Embryonic facial prominence (tissue), 1 donor: ENCODE results near the gene VSTM4.

Source experiments
- DNase-seq: peaks from one replicate; pipeline ENCODE4 v3.0.0-alpha.2; 2016; ENCODE audit errors: extremely low spot score

The VSTM4 gene

GRCh38 chr10:49116509-49117375, 1.4 kb upstream of the VSTM4 start:
- DNase-seq, result no peak

GRCh38 chr10:49115796-49116508, 630 bp upstream of the VSTM4 start:
- DNase-seq, result no peak

DNA sequence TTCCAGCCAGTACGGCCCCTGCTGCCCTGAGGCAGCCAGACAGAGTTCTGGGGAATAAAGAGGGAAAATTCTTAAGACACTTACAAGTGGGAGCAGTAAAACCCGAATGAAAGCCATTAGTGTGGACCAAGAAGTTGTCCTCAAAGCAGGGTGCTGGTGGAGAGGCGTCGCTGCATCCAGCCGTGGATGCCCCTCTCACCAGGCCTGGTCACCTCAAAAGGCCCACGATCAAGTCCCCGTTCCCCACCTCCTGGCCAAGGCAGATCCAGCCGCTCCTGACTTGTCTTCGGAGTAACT, 656 bp downstream of the VSTM4 start:
- DNase-seq, result no peak

DNA sequence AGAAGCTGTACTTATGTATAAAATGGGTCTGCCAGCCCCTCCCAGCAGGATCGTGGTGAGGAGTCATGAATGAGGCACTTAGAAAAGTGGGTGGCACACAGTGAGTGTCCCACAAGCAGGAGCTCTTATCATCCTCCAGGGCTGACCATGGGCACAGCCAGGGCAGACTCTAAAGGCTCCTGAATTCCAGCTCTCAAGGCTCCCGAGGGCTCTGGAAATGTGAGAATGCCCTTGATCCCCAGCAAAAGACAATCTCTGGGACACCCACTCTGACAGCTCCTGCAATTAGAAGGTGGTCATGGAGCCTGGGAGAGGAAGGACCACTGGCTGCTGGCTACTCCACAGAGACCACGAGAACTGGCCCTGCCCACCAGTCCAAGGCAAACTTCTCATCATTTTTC, 1.6 kb downstream of the VSTM4 start:
- DNase-seq, result no peak

GRCh38 chr10:49112851-49113250, 2.5 kb downstream of the VSTM4 start:
- DNase-seq, result no peak

DNA sequence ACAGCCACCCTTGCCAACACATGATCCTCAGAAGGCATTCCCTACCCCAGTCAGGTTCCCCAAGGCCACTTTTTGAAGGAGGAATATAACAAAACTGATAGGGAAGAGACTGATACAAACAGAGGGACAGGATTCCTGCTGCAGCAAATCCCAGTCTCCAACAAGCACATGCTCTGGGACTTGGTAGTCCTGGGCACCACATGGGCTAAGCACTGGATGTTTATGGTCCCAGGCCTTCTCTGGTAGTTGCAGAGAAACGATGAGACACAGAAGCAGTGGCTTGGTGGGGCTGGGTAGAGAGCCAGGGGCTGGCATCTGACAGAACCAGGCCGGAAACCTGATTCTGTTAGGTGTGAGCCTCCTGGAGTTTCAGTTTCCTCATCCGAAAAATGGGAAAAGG, 3.2 kb downstream of the VSTM4 start:
- DNase-seq, result no peak

- DNase-seq, result no peak
Observed at GRCh38 chr10:49111320-49111698, 4.0 kb downstream of the VSTM4 start.

GRCh38 chr10:49110684-49111319, 4.5 kb downstream of the VSTM4 start:
- no peak for DNase-seq

GRCh38 chr10:49109669-49110340, 5.5 kb downstream of the VSTM4 start:
- DNase-seq, result peak; percentile 11

DNA sequence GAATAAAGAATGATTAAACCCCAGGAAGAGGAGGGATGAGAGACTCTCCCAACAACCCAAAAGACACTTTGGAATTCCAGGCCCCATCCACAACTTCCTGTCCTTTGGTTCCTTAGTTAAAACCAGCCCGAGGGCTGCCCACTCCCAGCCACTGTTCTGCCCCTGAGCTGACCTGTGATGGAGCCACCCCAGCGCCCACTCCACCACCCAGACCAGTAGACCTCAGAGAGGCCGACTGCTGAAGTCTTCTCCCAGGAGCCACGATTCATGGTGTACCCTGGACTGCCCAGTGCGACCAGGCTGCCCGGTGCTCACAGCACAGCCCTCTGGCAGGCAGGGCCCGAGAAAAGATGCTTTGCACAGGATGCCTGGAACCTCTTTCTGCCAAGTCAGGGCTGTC, 6.7 kb downstream of the VSTM4 start:
- DNase-seq, result no peak

DNA sequence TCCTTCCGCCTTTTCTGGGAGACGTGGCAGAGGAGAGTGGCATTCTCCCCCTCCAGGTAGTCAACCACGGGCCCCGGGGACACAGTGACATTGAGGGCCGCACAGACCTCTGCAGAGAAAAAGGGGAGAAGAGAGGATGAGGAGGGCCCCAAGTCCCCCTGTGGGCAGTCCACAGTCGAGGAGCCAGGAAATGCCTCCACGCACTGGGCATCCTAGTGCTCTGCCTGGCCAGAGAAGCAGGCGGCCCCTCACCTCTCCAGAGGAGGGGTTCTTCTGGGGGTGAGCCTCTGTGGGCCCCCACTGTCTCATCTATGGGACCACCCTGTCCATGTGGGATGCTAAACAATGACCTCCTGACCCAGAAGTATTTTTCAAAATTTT, 7.4 kb downstream of the VSTM4 start:
- no peak for DNase-seq

- DNase-seq, result no peak
Observed at GRCh38 chr10:49107111-49107886, 8.0 kb downstream of the VSTM4 start.

DNA sequence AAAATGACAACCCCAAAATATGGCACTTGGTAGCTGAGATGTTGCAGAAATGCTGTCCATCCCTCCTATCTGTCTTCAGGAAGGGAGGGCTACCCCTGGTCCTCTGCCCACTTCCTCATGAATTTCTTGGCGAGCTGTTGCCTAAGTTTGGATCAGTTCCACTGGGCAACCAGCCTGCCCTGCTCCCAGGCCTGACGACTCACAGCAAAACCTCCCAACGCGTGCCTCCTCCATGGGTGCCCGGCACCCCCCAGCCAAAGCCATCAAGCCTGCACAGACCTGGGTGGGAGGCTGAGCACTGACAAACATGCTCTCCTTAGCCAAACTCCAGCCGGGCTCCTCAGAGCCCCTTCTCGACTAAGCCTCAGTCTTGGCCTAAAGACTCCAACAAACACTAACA, 8.9 kb downstream of the VSTM4 start:
- DNase-seq, result no peak

GRCh38 chr10:49105076-49105475, 10.2 kb downstream of the VSTM4 start:
- DNase-seq, result no peak

DNA sequence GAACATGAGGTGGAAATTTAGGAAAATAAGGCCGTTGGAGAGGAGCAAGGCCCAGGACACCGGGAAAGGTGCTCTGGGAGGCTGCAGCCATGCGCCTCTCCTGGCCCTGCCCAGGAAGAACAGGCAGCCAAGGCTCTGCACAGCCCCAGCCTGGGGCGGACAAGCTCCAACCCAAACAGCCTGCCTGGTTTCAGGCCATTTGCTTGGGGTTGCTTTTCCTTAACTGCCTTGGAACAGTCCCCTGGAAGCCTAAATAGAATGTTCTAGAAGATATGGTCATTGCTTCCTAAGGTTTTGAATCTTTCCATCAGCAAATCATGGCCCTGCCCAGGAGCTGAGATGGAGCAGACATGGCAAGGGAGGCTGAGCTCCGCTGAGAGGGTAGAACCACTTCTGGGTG, 11.0 kb downstream of the VSTM4 start:
- DNase-seq, result no peak

- DNase-seq, result no peak
Observed at GRCh38 chr10:49103761-49104160, 11.6 kb downstream of the VSTM4 start.

- no peak for DNase-seq
Observed at GRCh38 chr10:49099046-49099445, 16.3 kb downstream of the VSTM4 start.

- DNase-seq, result no peak
Observed at GRCh38 chr10:49096890-49097445, 18.4 kb downstream of the VSTM4 start.

GRCh38 chr10:49094646-49095045, 20.7 kb downstream of the VSTM4 start:
- no peak for DNase-seq

DNA sequence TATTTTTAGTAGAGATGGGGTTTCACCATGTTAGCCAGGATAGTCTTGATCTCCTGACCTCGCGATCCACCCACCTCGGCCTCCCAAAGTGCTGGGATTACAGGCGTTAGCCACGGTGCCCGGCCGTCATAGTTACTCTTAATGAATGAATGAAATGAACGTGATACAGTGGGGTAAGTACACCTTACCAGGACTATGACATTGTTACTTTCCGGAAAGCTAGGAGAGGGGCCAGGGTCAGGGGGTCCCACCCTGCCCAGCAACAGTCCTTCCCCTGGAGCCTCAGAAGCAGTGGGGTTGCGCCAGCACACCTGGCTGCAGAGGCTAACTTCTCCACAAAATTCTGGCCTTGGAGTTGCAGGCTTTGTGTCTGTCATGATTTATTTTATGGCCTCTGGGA, 21.4 kb downstream of the VSTM4 start:
- no peak for DNase-seq

- DNase-seq, result no peak
Observed at GRCh38 chr10:49092477-49092876, 22.8 kb downstream of the VSTM4 start.
